ENCODE results near the gene RENBP.
A peak's percentile ranks its signal among the peaks of the same experiment; 100 is the strongest.

Gene RENBP

DNA sequence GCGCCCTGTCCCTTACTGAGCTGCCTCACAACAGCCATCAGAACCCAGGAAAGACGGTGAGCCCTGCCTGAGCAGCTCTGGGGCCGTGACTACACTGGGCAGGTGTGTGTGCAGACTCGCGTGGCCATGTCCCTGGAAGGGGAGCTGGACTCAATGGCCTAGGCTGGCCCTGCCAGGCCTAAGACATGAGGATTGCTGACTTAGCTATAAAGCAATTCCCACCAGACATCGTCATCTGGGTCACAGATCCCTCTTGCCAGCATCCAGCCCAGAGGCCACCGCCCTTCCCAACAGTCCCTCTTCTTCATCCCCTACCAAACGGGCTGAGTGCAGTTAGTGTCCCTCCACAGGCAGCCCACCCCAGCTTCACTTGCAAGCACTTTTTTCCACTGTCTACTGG, 13.3 kb downstream of the RENBP start:
- CTCF ChIA-PET: interaction anchor here (0.7 to 14.7 kb wide), 2 partner anchors 8 to 18 kb away, joined by 3 to 267 read pairs; partner anchors contain the start of gene RENBP
- H3K27ac ChIP-seq (ENCODE audit: extremely low read depth, low read depth, low read length): 0 out of 2 replicates have a peak overlapping the region, but pooled peaks have one; percentile 19
- no peak for TF ChIP-seq ZNF521 (tag by site-specific recombination; IDR thresholded peaks at IDR 0.05)
- peaks cover 17% of the 10 kb centered on the region for H3K4me1 ChIP-seq (ENCODE audit: control insufficient read depth, insufficient read depth, low read length)
- peaks cover 23 to 48% of the 10 kb centered on the region in 2 experiments for H3K36me3 ChIP-seq (ENCODE audit: control insufficient read depth in 2 of 2, insufficient read depth in 1 of 2, low read length in 2 of 2)
- POLR2A ChIA-PET: interaction anchor here (0.7 kb wide), 1 partner anchor 40 kb away, joined by 3 read pairs; the partner anchor contains the start of gene HCFC1
- no peak overlapping the region for H3K4me3 ChIP-seq (ENCODE audit: low read depth, low read length)
- no peaks in the 10 kb centered on the region for H3K9me3 ChIP-seq (ENCODE audit: control insufficient read depth, insufficient read depth, low read depth, low read length)

- H3K9me3 ChIP-seq (ENCODE audit: control insufficient read depth, insufficient read depth, low read depth, low read length): no peaks in the 10 kb centered on the region
- H3K4me3 ChIP-seq (ENCODE audit: low read depth, low read length): no peak overlapping the region
- ChIA-PET POLR2A (interaction anchor here (0.6 to 4.2 kb wide), 4 partner anchors 17 to 967 kb away, joined by 3 to 67 read pairs (median 4); partner anchors contain the start of genes HCFC1 and TMEM187), CTCF (interaction anchor here (0.7 to 14.7 kb wide), 4 partner anchors 8 to 201 kb away, joined by 3 to 267 read pairs (median 3); partner anchors contain the start of gene RENBP)
- peaks cover 15% of the 10 kb centered on the region for H3K4me1 ChIP-seq (ENCODE audit: control insufficient read depth, insufficient read depth, low read length)
- no peak overlapping the region for H3K27ac ChIP-seq (ENCODE audit: extremely low read depth, low read depth, low read length)
- peaks cover 23 to 48% of the 10 kb centered on the region in 2 experiments for H3K36me3 ChIP-seq (ENCODE audit: control insufficient read depth in 2 of 2, insufficient read depth in 1 of 2, low read length in 2 of 2)
- no peak for TF ChIP-seq GLI4 (tag by site-specific recombination; IDR thresholded peaks at IDR 0.05)
- no peak for TF ChIP-seq ZNF18 (tag by site-specific recombination; IDR thresholded peaks at IDR 0.05)
- no peak for TF ChIP-seq ZNF114 (tag by site-specific recombination; IDR thresholded peaks at IDR 0.05)
- TF ChIP-seq ZNF426 (tag by site-specific recombination; IDR thresholded peaks at IDR 0.05): no peak
- TF ChIP-seq ZNF561 (tag by site-specific recombination; IDR thresholded peaks at IDR 0.05; ENCODE audit: borderline replicate concordance): no peak
- no peak for TF ChIP-seq ZNF501 (tag by site-specific recombination; IDR thresholded peaks at IDR 0.05)
- no peak for TF ChIP-seq ZNF433 (tag by site-specific recombination; IDR thresholded peaks at IDR 0.05; ENCODE audit: low read depth)
- no peak for TF ChIP-seq ZXDB (tag by site-specific recombination; IDR thresholded peaks at IDR 0.05)
- no peak for TF ChIP-seq ZNF132 (tag by site-specific recombination; IDR thresholded peaks at IDR 0.05; ENCODE audit: borderline replicate concordance)
- no peak for TF ChIP-seq ELK4 (IDR thresholded peaks at IDR 0.05; ENCODE audit: borderline replicate concordance, low read depth, low read length)
- TF ChIP-seq KLF16 (tag by site-specific recombination; IDR thresholded peaks at IDR 0.05): no peak
- no peak for TF ChIP-seq PRDM1 (tag by site-specific recombination; IDR thresholded peaks at IDR 0.05)
- TF ChIP-seq YY1 (tag by site-specific recombination; IDR thresholded peaks at IDR 0.05): no peak
- no peak for TF ChIP-seq ZSCAN30 (tag by site-specific recombination; IDR thresholded peaks at IDR 0.05)
- no peak for TF ChIP-seq ZNF175 (tag by site-specific recombination; IDR thresholded peaks at IDR 0.05)
- no peak for TF ChIP-seq GLIS2 (tag by site-specific recombination; IDR thresholded peaks at IDR 0.05)
These were observed 14.2 kb downstream of the RENBP start for GRCh38 chrX:153930011-153930910.

DNA sequence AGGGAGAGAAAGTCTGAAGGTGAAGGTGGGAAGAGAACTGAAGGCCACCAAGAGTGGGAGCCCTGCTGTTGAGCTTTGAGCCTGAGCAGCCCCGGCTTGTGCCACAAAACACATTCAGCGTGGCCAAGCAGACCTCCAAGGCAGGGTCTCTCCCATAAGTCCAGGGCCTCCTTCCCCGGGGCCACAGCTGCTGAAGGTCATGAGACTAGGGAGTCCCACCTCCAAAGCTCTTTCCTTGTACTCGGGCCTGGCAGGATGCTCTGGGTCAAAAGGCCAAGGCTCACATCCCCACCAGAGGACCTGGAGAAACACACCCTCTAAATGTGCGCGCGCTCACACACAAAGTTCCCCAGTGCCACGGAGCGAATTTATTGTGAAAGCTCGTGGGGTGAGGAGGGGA, 14.9 kb downstream of the RENBP start:
- Histone ChIP-seq H3K27ac (ENCODE audit: extremely low read depth, low read depth, low read length) (peak overlapping the region; percentile 62; the same call in 1 of the 2 replicates), H3K4me3 (ENCODE audit: low read depth, low read length) (no peak overlapping the region), H3K4me1 (ENCODE audit: control insufficient read depth, insufficient read depth, low read length) (peaks cover 15% of the 10 kb centered on the region), H3K9me3 (ENCODE audit: control insufficient read depth, insufficient read depth, low read depth, low read length) (no peaks in the 10 kb centered on the region), H3K36me3 (ENCODE audit: control insufficient read depth in 2 of 2, insufficient read depth in 1 of 2, low read length in 2 of 2) (peaks cover 23 to 48% of the 10 kb centered on the region in 2 experiments)
- ChIA-PET CTCF (interaction anchor here (0.7 to 14.7 kb wide), 3 partner anchors 9 to 201 kb away, joined by 3 to 267 read pairs (median 3); partner anchors contain the start of gene RENBP), POLR2A (interaction anchor here (0.5 to 4.2 kb wide), 5 partner anchors 18 to 146 kb away, joined by 3 to 67 read pairs (median 5); partner anchors contain the start of genes HCFC1 and TMEM187)
- TF ChIP-seq FEZF1 (tag by site-specific recombination; IDR thresholded peaks at IDR 0.05) (no peak), ZNF157 (tag by site-specific recombination; IDR thresholded peaks at IDR 0.05) (no peak), ZNF214 (tag by site-specific recombination; IDR thresholded peaks at IDR 0.05; ENCODE audit: borderline replicate concordance) (no peak)
